K562 (cell line): ENCODE data around the gene CALD1. TPM values are rescaled to one million over a fixed set of nuclear protein-coding genes. Genes with fewer than 3 reads are reported as not detected.

ENCODE experiments used
- CBFA2T2 ChIP-seq: fragments of 450-650 bp; conservative IDR thresholded peaks from 2 replicates; pipeline ENCODE4 v1.6.1; 2017; ENCODE audit warnings: mild to moderate bottlenecking
- CREBBP ChIP-seq: IDR thresholded peaks from one replicate; pipeline ENCODE4 v1.6.1; 2012; ENCODE audit warnings: low read depth, mild to moderate bottlenecking, control low read depth, inconsistent platforms, low read length
- DACH1 ChIP-seq: fragments of 450-650 bp; IDR thresholded peaks from 2 replicates; pipeline ENCODE4 v1.6.1; 2018; ENCODE audit not compliant: partially characterized antibody
- DPF2 ChIP-seq: fragments of 450-650 bp; IDR thresholded peaks from 2 replicates; pipeline ENCODE4 v1.6.1; 2016
- EGR1 ChIP-seq: fragments of 450-650 bp; conservative IDR thresholded peaks from 2 replicates; pipeline ENCODE4 v1.6.1; 2017; ENCODE audit warnings: mild to moderate bottlenecking
- ESRRA ChIP-seq: fragments of 450-650 bp; IDR thresholded peaks from 2 replicates; pipeline ENCODE4 v1.6.1; 2014; ENCODE audit warnings: low read depth, mild to moderate bottlenecking, moderate library complexity, borderline replicate concordance
- ETV1 ChIP-seq: fragments of 450-650 bp; conservative IDR thresholded peaks from 2 replicates; pipeline ENCODE4 v1.6.1; 2016; ENCODE audit warnings: missing genetic modification characterization, control low read depth, low read depth, missing compliant biosample characterization
- FOXM1 ChIP-seq, 2 experiments: fragments of 450-650 bp in 1 of 2; sonication (generic) in 1 of 2; formaldehyde crosslinking in 1 of 2; IDR thresholded peaks; 2 replicates each; pipeline versions ENCODE4 v1.6.1 to v1.9.0; 2017 to 2022; ENCODE audit warnings: low read depth in 2 of 2, mild to moderate bottlenecking in 2 of 2, missing genetic modification reagents in 1 of 2, moderate library complexity in 1 of 2
- HMGN3 ChIP-seq: IDR thresholded peaks from 2 replicates; pipeline ENCODE4 v1.6.1; 2011; ENCODE audit warnings: borderline replicate concordance, low read depth, mild to moderate bottlenecking, mixed read lengths, low read length; ENCODE audit not compliant: insufficient read length; ENCODE audit errors: extremely low read depth
- MTA2 ChIP-seq: fragments of 450-650 bp; IDR thresholded peaks from 2 replicates; pipeline ENCODE4 v1.6.1; 2016; ENCODE audit warnings: low read depth
- MTA3 ChIP-seq: fragments of 450-650 bp; formaldehyde crosslinking; IDR thresholded peaks from 2 replicates; pipeline ENCODE4 v1.6.1; 2017; ENCODE audit warnings: mild to moderate bottlenecking, borderline replicate concordance
- NCOA1 ChIP-seq: fragments of 450-650 bp; IDR thresholded peaks from 2 replicates; pipeline ENCODE4 v1.6.1; 2016; ENCODE audit warnings: low read depth
- NCOR1 ChIP-seq: fragments of 450-650 bp; IDR thresholded peaks from 2 replicates; pipeline ENCODE4 v1.6.1; 2016; ENCODE audit warnings: mild to moderate bottlenecking, moderate library complexity
- RBM25 ChIP-seq: fragments of 200-400 bp; formaldehyde crosslinking; IDR thresholded peaks from 2 replicates; pipeline ENCODE4 v1.6.1; 2018; ENCODE audit warnings: low read length, low read depth, moderate library complexity; ENCODE audit not compliant: severe bottlenecking
- SMARCA4 ChIP-seq: fragments of 450-650 bp; IDR thresholded peaks from 2 replicates; pipeline ENCODE4 v1.6.1; 2016
- SMARCC2 ChIP-seq: fragments of 450-650 bp; IDR thresholded peaks from 2 replicates; pipeline ENCODE4 v1.6.1; 2017; ENCODE audit warnings: antibody characterized with exemption, moderate library complexity, mild to moderate bottlenecking, low read depth
- SOX6 ChIP-seq: fragments of 450-650 bp; IDR thresholded peaks from 2 replicates; pipeline ENCODE4 v1.6.1; 2014; ENCODE audit warnings: mild to moderate bottlenecking
- TAF9B ChIP-seq: fragments of 450-650 bp; IDR thresholded peaks from 2 replicates; pipeline ENCODE4 v1.6.1; 2018; ENCODE audit warnings: mild to moderate bottlenecking; ENCODE audit not compliant: partially characterized antibody
- ZC3H11A ChIP-seq: IDR thresholded peaks from 2 replicates; pipeline ENCODE4 v1.6.1; 2012; ENCODE audit warnings: low read depth, low read length, improper control_type of control experiment
- ZC3H8 ChIP-seq: fragments of 450-650 bp; IDR thresholded peaks from 2 replicates; pipeline ENCODE4 v1.6.1; 2017
- ZNF253 ChIP-seq: fragments of 250-450 bp; sonication (Bioruptor Pico); conservative IDR thresholded peaks from 2 replicates; pipeline ENCODE4 v1.6.1; 2021; ENCODE audit warnings: mild to moderate bottlenecking
- ZNF445 ChIP-seq: fragments of 250-450 bp; sonication (Bioruptor Pico); IDR thresholded peaks from 2 replicates; pipeline ENCODE4 v1.4.0; 2020; ENCODE audit warnings: low read depth, mild to moderate bottlenecking, moderate library complexity
- polyA plus RNA-seq, 8 experiments: library from polyadenylated mRNA; depleted of rRNA in 4 of 8; stranded (reverse) in 5 of 8; unstranded in 3 of 8; fragments of >200 nt; fragmentation: Nextera tagmentation in 2 of 8; fragmentation: Illumina TruSeq in 1 of 8; extraction: Ambion mirVana in 2 of 8; extraction: Trizol in 1 of 8; gene quantifications; 2 replicates each; pipeline versions ENCODE4 v1.2.1 to v1.2.3, GENCODE V29; 2011 to 2014; ENCODE audit warnings: inconsistent platforms in 1 of 8, missing spikeins in 1 of 8
- total RNA-seq, 7 experiments: library from RNA; depleted of rRNA in 6 of 7; stranded (reverse); fragments of >200 nt in 6 of 7; fragmentation: Illumina TruSeq in 2 of 7; extraction: Trizol in 2 of 7; gene quantifications; 2 replicates each; pipeline versions ENCODE4 v1.2.1 to v1.2.3, GENCODE V29; 2011 to 2021; ENCODE audit warnings: low replicate concordance in 1 of 7
- TF ChIP-seq, protein P1 (sequence below): fragments of 450-650 bp; IDR thresholded peaks from 2 replicates; pipeline ENCODE4 v1.6.1; 2016; ENCODE audit warnings: low read depth, mild to moderate bottlenecking, moderate library complexity
- TF ChIP-seq, protein P2 (sequence below): sonication (generic); formaldehyde crosslinking; IDR thresholded peaks from 2 replicates; pipeline ENCODE4 v1.8.1; 2023; ENCODE audit warnings: mild to moderate bottlenecking, missing genetic modification reagents
- TF ChIP-seq, protein P3 (sequence below): sonication (generic); formaldehyde crosslinking; IDR thresholded peaks from 2 replicates; pipeline ENCODE4 v1.8.1; 2023; ENCODE audit warnings: mild to moderate bottlenecking, missing genetic modification reagents, moderate library complexity

CALD1 gene
- total and polyA plus RNA-seq, 9 of the 15 experiments (the other 6 are each of a cell fraction or from before 2014, with no cell fraction given) = 0.40 TPM; not detected in 8

DNA sequence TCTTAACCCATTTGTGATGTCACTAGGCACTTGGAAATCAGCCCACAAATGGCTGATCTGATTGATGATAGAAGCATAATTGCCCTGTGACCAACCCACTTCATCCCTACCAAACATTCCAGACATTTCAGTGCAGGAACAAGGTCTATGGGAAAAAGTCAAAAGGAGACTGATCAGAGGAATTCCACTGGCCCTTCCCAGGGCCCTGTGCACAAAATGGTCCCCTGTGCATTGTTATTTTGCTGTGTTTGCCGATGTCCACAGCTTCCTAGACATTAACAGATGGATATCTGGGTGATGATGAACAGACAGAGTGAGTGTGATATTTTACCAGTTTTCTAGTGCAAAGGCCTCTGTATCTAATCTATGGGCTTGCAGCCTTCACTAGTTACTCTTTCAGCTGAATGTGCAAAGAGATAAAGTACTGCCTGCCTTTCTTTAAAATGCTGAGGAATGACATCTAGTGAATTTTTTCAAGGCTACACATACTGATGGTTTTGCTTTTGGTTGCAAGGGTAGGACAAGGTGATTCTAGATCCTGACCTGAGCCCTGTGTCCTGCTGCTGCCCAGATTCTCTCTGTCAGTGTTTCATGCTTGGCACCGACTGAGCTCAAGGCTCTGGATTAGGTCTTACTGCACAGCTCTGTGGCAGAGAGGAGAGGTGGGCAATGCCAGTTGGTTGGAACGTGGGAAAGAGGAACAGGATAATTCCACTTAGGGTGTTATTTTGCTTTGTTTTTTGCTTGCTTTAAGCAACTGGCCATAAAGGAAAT, 55.4 kb downstream of the CALD1 start (continued):
- peak; percentile 83 for TF ChIP-seq HMGN3
- TF ChIP-seq ZC3H8 = no peak
- no peak for TF ChIP-seq RBM25
- TF ChIP-seq ZC3H11A = no peak
- TF ChIP-seq, protein P1, sequence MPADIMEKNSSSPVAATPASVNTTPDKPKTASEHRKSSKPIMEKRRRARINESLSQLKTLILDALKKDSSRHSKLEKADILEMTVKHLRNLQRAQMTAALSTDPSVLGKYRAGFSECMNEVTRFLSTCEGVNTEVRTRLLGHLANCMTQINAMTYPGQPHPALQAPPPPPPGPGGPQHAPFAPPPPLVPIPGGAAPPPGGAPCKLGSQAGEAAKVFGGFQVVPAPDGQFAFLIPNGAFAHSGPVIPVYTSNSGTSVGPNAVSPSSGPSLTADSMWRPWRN = peak; percentile 63; the same call in 1 of the 2 replicates
- peak; percentile 98 for TF ChIP-seq SMARCA4
- peak; percentile 21 for TF ChIP-seq DACH1
- no peak for TF ChIP-seq ZNF253
- TF ChIP-seq CREBBP = no peak
- TF ChIP-seq NCOR1 = peak; percentile 95
- TF ChIP-seq, protein P2, sequence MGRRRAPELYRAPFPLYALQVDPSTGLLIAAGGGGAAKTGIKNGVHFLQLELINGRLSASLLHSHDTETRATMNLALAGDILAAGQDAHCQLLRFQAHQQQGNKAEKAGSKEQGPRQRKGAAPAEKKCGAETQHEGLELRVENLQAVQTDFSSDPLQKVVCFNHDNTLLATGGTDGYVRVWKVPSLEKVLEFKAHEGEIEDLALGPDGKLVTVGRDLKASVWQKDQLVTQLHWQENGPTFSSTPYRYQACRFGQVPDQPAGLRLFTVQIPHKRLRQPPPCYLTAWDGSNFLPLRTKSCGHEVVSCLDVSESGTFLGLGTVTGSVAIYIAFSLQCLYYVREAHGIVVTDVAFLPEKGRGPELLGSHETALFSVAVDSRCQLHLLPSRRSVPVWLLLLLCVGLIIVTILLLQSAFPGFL (CRISPR knock-in tag) = 0 out of 2 replicates have a peak, but pooled peaks have one; percentile 41
- peak; percentile 56; the same call in 1 of the 2 replicates for TF ChIP-seq MTA3
- peak; percentile 22; the same call in 1 of the 2 replicates for TF ChIP-seq ZNF445 (CRISPR knock-in tag)
- peak; percentile 93 for TF ChIP-seq FOXM1 (IDR thresholded peaks at IDR 0.05; ENCODE audit: low read depth)
- TF ChIP-seq FOXM1 (CRISPR knock-in tag; IDR thresholded peaks at IDR 0.05; ENCODE audit: low read depth) = no peak
- TF ChIP-seq ESRRA = peak; percentile 75; the same call in 1 of the 2 replicates
- TF ChIP-seq MTA2 = peak; percentile 97
- peak; percentile 96 for TF ChIP-seq SOX6
- TF ChIP-seq, protein P3, sequence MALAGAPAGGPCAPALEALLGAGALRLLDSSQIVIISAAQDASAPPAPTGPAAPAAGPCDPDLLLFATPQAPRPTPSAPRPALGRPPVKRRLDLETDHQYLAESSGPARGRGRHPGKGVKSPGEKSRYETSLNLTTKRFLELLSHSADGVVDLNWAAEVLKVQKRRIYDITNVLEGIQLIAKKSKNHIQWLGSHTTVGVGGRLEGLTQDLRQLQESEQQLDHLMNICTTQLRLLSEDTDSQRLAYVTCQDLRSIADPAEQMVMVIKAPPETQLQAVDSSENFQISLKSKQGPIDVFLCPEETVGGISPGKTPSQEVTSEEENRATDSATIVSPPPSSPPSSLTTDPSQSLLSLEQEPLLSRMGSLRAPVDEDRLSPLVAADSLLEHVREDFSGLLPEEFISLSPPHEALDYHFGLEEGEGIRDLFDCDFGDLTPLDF (CRISPR knock-in tag) = peak; percentile 45; the same call in 1 of the 2 replicates
- 0 out of 2 replicates have a peak, but pooled peaks have one; percentile 20 for TF ChIP-seq ETV1 (tag)
- TF ChIP-seq NCOA1 = peak; percentile 63; the same call in 1 of the 2 replicates
- peak; percentile 99 for TF ChIP-seq DPF2
- TF ChIP-seq CBFA2T2 = peak; percentile 94
- no peak for TF ChIP-seq EGR1
- peak; percentile 44 for TF ChIP-seq TAF9B
- peak; percentile 87 for TF ChIP-seq SMARCC2
